Eye (tissue), 1 donor: ENCODE results near the gene MVK.
"Not testable (repeated sequence)": the region's sequence is repeated elsewhere in the genome, so short reads cannot be mapped to it uniquely, and the experiment has no call there.

ENCODE experiments used
- DNase-seq: peaks from one replicate; pipeline ENCODE4 v3.0.0-alpha.2; 2015

MVK gene

GRCh38 chr12:109592195-109592904 lies 18.8 kb downstream of the MVK start:
- DNase-seq: no peak

GRCh38 chr12:109592905-109593272 lies 19.3 kb downstream of the MVK start:
- no peak for DNase-seq

- no peak for DNase-seq
These were observed 21.1 kb downstream of the MVK start for GRCh38 chr12:109594556-109595317.

GRCh38 chr12:109595321-109595902 lies 21.8 kb downstream of the MVK start:
- DNase-seq: no peak

GRCh38 chr12:109596418-109597244 lies 23.0 kb downstream of the MVK start:
- no peak for DNase-seq

GRCh38 chr12:109597414-109597794 lies 23.8 kb downstream of the MVK start:
- no peak for DNase-seq

- peak; percentile 94 for DNase-seq
These were observed 24.3 kb downstream of the MVK start for GRCh38 chr12:109597795-109598427.

- no peak for DNase-seq
These were observed 24.8 kb downstream of the MVK start for GRCh38 chr12:109598428-109598854.

- no peak for DNase-seq
These were observed 25.5 kb downstream of the MVK start for GRCh38 chr12:109599087-109599486.

GRCh38 chr12:109600481-109600880 lies 26.9 kb downstream of the MVK start:
- no peak for DNase-seq

- no peak for DNase-seq
These were observed 27.4 kb downstream of the MVK start for GRCh38 chr12:109600995-109601394.

GRCh38 chr12:109601557-109601956 lies 28.0 kb downstream of the MVK start:
- no peak for DNase-seq

GRCh38 chr12:109602132-109602531 lies 28.5 kb downstream of the MVK start:
- not testable (repeated sequence) for DNase-seq

GRCh38 chr12:109604132-109604585 lies 30.6 kb downstream of the MVK start:
- DNase-seq: no peak

GRCh38 chr12:109605016-109605415 lies 31.4 kb downstream of the MVK start:
- peak; percentile 59 for DNase-seq

GRCh38 chr12:109605599-109606228 lies 32.1 kb downstream of the MVK start:
- peak; percentile 68 for DNase-seq

- DNase-seq: peak; percentile 96
These were observed 32.9 kb downstream of the MVK start for GRCh38 chr12:109606320-109607028.

GRCh38 chr12:109607618-109608017 lies 34.0 kb downstream of the MVK start:
- no peak for DNase-seq

GRCh38 chr12:109608270-109608669 lies 34.7 kb downstream of the MVK start:
- no peak for DNase-seq

- no peak for DNase-seq
These were observed 35.2 kb downstream of the MVK start for GRCh38 chr12:109608793-109609192.

GRCh38 chr12:109609342-109609741 lies 35.7 kb downstream of the MVK start:
- no peak for DNase-seq
